ENCODE results near the gene CINP. TPM values are rescaled to one million over a fixed set of nuclear protein-coding genes. Genes with fewer than 3 reads are reported as not detected.

The CINP gene
- total and polyA plus RNA-seq, 2 of the 13 experiments (the other 11 are each of a cell fraction or from before 2014, with no cell fraction given) = 32.8 to 42.8 TPM

DNA sequence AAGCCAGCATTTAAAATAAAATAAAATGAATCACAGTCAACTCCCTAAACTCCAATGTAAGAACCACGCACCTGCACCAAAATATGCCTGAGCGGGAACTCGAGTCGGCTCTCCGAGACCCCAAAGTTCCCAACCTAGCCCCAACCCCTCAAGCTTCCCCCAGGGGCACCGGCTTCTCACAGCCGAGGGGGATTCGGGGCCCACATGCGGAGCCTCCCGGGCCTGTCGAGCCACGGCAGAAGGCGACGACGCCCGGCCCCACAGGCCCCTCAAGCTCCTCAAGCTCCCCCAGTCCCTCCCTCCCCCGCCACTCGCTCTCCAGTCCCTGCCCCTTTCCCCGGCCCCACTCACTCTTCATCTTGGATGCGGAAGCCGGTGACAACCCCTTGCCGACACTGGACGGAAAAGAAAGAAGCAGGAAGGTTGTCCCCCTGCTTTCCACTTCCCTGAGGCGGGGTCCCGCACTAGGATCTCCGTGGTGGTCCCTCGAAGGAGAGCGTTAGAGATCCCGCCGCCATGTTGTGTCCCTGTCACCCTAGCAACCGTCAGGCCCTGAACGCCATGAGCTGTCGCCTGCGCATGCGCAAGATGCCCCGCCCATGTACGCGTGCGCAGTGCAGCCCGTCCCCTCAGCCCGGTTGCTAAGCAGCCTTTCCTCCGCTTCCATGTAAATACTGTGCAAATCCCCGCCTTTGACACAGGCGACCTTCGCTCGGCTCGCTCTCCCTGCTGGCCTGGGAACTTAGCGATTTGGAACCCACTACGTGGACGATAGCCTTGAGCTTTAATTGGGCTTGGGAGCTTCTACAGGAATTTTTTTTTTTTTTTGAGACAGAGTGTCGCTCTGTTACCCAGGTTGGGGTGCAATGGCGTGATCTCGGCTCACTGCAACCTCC, 57.8 kb downstream of the CINP start, which contains the start of gene MOK (continued):
- TF ChIP-seq, protein P1, sequence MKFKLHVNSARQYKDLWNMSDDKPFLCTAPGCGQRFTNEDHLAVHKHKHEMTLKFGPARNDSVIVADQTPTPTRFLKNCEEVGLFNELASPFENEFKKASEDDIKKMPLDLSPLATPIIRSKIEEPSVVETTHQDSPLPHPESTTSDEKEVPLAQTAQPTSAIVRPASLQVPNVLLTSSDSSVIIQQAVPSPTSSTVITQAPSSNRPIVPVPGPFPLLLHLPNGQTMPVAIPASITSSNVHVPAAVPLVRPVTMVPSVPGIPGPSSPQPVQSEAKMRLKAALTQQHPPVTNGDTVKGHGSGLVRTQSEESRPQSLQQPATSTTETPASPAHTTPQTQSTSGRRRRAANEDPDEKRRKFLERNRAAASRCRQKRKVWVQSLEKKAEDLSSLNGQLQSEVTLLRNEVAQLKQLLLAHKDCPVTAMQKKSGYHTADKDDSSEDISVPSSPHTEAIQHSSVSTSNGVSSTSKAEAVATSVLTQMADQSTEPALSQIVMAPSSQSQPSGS (CRISPR knock-in tag; IDR thresholded peaks at IDR 0.05) = no peak
- TF ChIP-seq ZNF776 (CRISPR knock-in tag; IDR thresholded peaks at IDR 0.05) (0 out of 2 replicates have a peak, but pooled peaks have one; percentile 43), CBX1 (IDR thresholded peaks at IDR 0.05; ENCODE audit: low read depth) (no peak), POLR2A (IDR thresholded peaks at IDR 0.05; ENCODE audit: insufficient read depth in 1 of 2, low read depth in 2 of 2, low read length in 2 of 2) (0 out of 4 replicates have a peak, but pooled peaks of 1 of the 2 experiments have one; percentile 31), ZSCAN25 (CRISPR knock-in tag; IDR thresholded peaks at IDR 0.05) (peak; percentile 36; the same call in 1 of the 2 replicates), FOXA1 (IDR thresholded peaks at IDR 0.05) (no peak), FOXA1 (CRISPR knock-in tag; IDR thresholded peaks at IDR 0.05) (peak; percentile 92), JUND (CRISPR knock-in tag; IDR thresholded peaks at IDR 0.05) (no peak), SATB2 (CRISPR knock-in tag; IDR thresholded peaks at IDR 0.05) (no peak), ZNF296 (CRISPR knock-in tag; conservative IDR thresholded peaks at IDR 0.05) (no peak), ZBTB7B (CRISPR knock-in tag; IDR thresholded peaks at IDR 0.05) (no peak), SKI (IDR thresholded peaks at IDR 0.05; ENCODE audit: partially characterized antibody) (peak; percentile 31), ZSCAN12 (CRISPR knock-in tag; IDR thresholded peaks at IDR 0.05) (no peak), KDM5B (CRISPR knock-in tag; IDR thresholded peaks at IDR 0.05; ENCODE audit: borderline replicate concordance) (0 out of 2 replicates have a peak, but pooled peaks have one; percentile 66), RXRB (CRISPR knock-in tag; IDR thresholded peaks at IDR 0.05; ENCODE audit: borderline replicate concordance) (peak; percentile 52; the same call in 1 of the 2 replicates), NCOA2 (CRISPR knock-in tag; IDR thresholded peaks at IDR 0.05) (peak; percentile 26; the same call in 1 of the 2 replicates), ARID2 (CRISPR knock-in tag; IDR thresholded peaks at IDR 0.05; ENCODE audit: borderline replicate concordance) (no peak), POLR2G (IDR thresholded peaks at IDR 0.05; ENCODE audit: low read depth, low read length) (peak; percentile 71), ATF7 (IDR thresholded peaks at IDR 0.05) (no peak), ATF7 (CRISPR knock-in tag; IDR thresholded peaks at IDR 0.05) (peak; percentile 19; the same call in 1 of the 2 replicates), KDM6A (CRISPR knock-in tag; IDR thresholded peaks at IDR 0.05; ENCODE audit: low read depth) (0 out of 2 replicates have a peak, but pooled peaks have one; percentile 49), ZFP1 (CRISPR knock-in tag; IDR thresholded peaks at IDR 0.05) (no peak)
- TF ChIP-seq, protein P2, sequence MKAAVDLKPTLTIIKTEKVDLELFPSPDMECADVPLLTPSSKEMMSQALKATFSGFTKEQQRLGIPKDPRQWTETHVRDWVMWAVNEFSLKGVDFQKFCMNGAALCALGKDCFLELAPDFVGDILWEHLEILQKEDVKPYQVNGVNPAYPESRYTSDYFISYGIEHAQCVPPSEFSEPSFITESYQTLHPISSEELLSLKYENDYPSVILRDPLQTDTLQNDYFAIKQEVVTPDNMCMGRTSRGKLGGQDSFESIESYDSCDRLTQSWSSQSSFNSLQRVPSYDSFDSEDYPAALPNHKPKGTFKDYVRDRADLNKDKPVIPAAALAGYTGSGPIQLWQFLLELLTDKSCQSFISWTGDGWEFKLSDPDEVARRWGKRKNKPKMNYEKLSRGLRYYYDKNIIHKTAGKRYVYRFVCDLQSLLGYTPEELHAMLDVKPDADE (CRISPR knock-in tag; IDR thresholded peaks at IDR 0.05) = no peak
- TF ChIP-seq, protein P3, sequence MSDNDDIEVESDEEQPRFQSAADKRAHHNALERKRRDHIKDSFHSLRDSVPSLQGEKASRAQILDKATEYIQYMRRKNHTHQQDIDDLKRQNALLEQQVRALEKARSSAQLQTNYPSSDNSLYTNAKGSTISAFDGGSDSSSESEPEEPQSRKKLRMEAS (IDR thresholded peaks at IDR 0.05) = peak; percentile 48; the same call in 1 of the 2 replicates
- TF ChIP-seq, protein P4, sequence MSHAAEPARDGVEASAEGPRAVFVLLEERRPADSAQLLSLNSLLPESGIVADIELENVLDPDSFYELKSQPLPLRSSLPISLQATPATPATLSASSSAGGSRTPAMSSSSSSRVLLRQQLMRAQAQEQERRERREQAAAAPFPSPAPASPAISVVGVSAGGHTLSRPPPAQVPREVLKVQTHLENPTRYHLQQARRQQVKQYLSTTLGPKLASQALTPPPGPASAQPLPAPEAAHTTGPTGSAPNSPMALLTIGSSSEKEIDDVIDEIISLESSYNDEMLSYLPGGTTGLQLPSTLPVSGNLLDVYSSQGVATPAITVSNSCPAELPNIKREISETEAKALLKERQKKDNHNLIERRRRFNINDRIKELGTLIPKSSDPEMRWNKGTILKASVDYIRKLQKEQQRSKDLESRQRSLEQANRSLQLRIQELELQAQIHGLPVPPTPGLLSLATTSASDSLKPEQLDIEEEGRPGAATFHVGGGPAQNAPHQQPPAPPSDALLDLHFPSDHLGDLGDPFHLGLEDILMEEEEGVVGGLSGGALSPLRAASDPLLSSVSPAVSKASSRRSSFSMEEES (CRISPR knock-in tag; IDR thresholded peaks at IDR 0.05) = peak; percentile 24; the same call in 1 of the 2 replicates
- TF ChIP-seq, protein P5, sequence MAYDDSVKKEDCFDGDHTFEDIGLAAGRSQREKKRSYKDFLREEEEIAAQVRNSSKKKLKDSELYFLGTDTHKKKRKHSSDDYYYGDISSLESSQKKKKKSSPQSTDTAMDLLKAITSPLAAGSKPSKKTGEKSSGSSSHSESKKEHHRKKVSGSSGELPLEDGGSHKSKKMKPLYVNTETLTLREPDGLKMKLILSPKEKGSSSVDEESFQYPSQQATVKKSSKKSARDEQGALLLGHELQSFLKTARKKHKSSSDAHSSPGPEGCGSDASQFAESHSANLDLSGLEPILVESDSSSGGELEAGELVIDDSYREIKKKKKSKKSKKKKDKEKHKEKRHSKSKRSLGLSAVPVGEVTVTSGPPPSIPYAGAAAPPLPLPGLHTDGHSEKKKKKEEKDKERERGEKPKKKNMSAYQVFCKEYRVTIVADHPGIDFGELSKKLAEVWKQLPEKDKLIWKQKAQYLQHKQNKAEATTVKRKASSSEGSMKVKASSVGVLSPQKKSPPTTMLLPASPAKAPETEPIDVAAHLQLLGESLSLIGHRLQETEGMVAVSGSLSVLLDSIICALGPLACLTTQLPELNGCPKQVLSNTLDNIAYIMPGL (CRISPR knock-in tag; IDR thresholded peaks at IDR 0.05; ENCODE audit: borderline replicate concordance in 1 of 2, low read depth in 1 of 2) = peak in 1 of 2 experiments; percentile 60; a peak in 1 of 4 replicates
